CD4-positive, CD25-positive, alpha-beta regulatory T cell (primary cell): ENCODE data around the gene MANEAL. TPM values are rescaled to one million over a fixed set of nuclear protein-coding genes. Genes with fewer than 3 reads are reported as not detected.

Experiments used
- ATAC-seq, 2 donors: fragments of 150-1000 bp; cut with Tn5 transposase; one replicate each; pipeline ENCODE4 v1.10.0; 2021; ENCODE audit warnings: low read depth in 2 of 2, moderate number of reproducible peaks in 2 of 2, moderate library complexity in 1 of 2
- DNase-seq, 3 donors: peaks; one replicate each; pipeline versions ENCODE4 v3.0.0 to v3.0.0-alpha.2; 2012 to 2022; ENCODE audit warnings: mixed read lengths in 1 of 3
- H3K27ac ChIP-seq: one replicate; pipeline ENCODE4 v1.7.0; 2013; ENCODE audit warnings: mild to moderate bottlenecking, low read length; ENCODE audit not compliant: insufficient read depth, poor library complexity, severe bottlenecking
- H3K27me3 ChIP-seq: one replicate; pipeline ENCODE4 v1.7.0; 2013; ENCODE audit warnings: low read length; ENCODE audit not compliant: control insufficient read depth, insufficient read depth
- H3K36me3 ChIP-seq: one replicate; pipeline ENCODE4 v1.7.0; 2013; ENCODE audit warnings: mild to moderate bottlenecking, low read length, moderate library complexity; ENCODE audit not compliant: control insufficient read depth, insufficient read depth
- H3K4me1 ChIP-seq: 2 replicates; pipeline ENCODE4 v1.7.0; 2013; ENCODE audit warnings: mild to moderate bottlenecking, low read length; ENCODE audit not compliant: insufficient read depth, control insufficient read depth, poor library complexity, severe bottlenecking
- H3K4me3 ChIP-seq: one replicate; pipeline ENCODE4 v1.7.0; 2013; ENCODE audit warnings: low read depth, mild to moderate bottlenecking, low read length, moderate library complexity
- H3K9me3 ChIP-seq, 2 experiments: 1 replicate in 1 of 2; 2 replicates in 1 of 2; pipeline ENCODE4 v1.7.0; 2013; ENCODE audit warnings: low read length in 2 of 2, mild to moderate bottlenecking in 1 of 2, moderate library complexity in 1 of 2; ENCODE audit not compliant: control insufficient read depth in 2 of 2
- H3K27ac Mint-ChIP-seq, 3 donors: one replicate each; pipeline ENCODE4 v1.8.0; 2020 to 2022; ENCODE audit warnings: mild to moderate bottlenecking in 3 of 3, mixed read lengths in 3 of 3, moderate library complexity in 2 of 3
- H3K27me3 Mint-ChIP-seq: one replicate; pipeline ENCODE4 v1.8.0; 2022; ENCODE audit warnings: mild to moderate bottlenecking, mixed read lengths
- H3K36me3 Mint-ChIP-seq: one replicate; pipeline ENCODE4 v1.8.0; 2020; ENCODE audit warnings: mixed read lengths
- H3K4me1 Mint-ChIP-seq, 4 donors: one replicate each; pipeline ENCODE4 v1.8.0; 2020 to 2022; ENCODE audit warnings: mixed read lengths in 4 of 4, mild to moderate bottlenecking in 1 of 4
- H3K4me3 Mint-ChIP-seq, 4 donors: one replicate each; pipeline ENCODE4 v1.8.0; 2020 to 2022; ENCODE audit warnings: mild to moderate bottlenecking in 4 of 4, mixed read lengths in 4 of 4, moderate library complexity in 3 of 4
- H3K9me3 Mint-ChIP-seq, 7 donors: one replicate each; pipeline ENCODE4 v1.8.0; 2020 to 2022; ENCODE audit warnings: mixed read lengths in 7 of 7, mild to moderate bottlenecking in 3 of 7, moderate library complexity in 2 of 7
- polyA plus RNA-seq, 4 donors: library from polyadenylated mRNA; unstranded; fragments of 300-500 nt; fragmentation: Illumina TruSeq; gene quantifications; one replicate each; pipeline ENCODE4 v1.2.3, GENCODE V29; 2021
- total RNA-seq: library from RNA; stranded (reverse); gene quantifications from one replicate; pipeline ENCODE4 v1.2.3, GENCODE V29; 2022

Gene MANEAL
- total and polyA plus RNA-seq, 5 donors from 2014 or later, result 0.69 to 2.4 (median 1.4) TPM

DNA sequence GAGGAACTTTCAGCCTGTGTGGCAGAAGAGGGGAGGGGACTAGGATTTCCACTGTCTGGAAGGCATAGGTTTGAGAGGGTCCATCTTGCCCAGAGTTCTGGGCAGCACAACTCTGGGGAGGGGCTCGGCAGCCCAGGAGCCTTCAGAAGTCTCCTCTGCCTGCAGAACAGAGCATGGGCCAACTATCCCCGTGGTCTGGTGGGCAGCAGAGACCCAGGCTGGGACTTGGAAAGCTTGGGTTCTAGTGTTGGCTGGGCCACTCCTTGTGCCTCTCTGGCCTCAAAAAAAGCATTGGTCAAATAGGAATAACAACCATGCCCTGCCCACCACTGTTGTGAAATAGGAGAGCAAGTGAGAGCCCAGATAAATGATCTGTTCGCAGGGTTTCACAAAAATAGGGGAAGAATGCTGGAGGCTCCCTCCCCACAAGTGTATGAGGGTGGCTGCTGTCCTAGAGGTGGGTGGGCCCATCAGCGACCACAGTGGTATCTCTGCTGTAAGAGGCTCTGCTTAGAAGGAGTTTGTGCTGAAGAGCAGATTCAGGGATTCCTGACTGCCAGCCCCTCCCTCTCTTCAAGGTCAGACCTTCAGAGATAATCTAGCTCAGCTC, 37.6 kb upstream of the MANEAL start:
- Histone ChIP-seq H3K4me1 (peaks cover 9% of the 10 kb centered on the region), H3K27ac (no peak overlapping the region), H3K4me3 (no peak overlapping the region), H3K27me3 (peaks cover 9% of the 10 kb centered on the region), H3K36me3 (no peaks in the 10 kb centered on the region), H3K9me3 (no peaks in the 10 kb centered on the region)
- Mint-ChIP-seq H3K4me3 (no peak overlapping the region), H3K27ac (no peak overlapping the region), H3K4me1 (peaks cover 0 to 11% (median 5%) of the 10 kb centered on the region in 4 donors), H3K27me3 (peaks cover 17% of the 10 kb centered on the region), H3K9me3 (peaks cover 0 to 1% (median 0%) of the 10 kb centered on the region in 7 donors), H3K36me3 (no peaks in the 10 kb centered on the region)
- DNase-seq (no peak), ATAC-seq (no peak)

DNA sequence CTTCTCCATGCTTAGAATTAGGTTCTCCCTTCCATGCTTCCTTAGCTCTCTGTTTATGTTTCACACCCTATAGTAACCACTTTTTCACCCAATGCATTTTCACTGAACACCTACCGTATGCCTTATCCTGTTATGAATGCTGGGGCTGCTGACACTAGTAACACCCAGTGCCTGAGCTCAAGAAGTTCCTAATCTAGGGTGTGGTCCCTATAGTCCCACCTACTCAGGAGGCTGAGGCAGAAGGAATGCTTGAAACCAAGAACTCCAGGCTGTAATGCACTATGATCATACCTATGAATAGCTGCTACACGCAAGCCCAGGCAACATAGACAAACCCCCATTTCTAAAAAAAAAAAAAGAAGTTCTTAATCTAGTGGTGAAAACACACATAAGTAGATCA, 34.2 kb upstream of the MANEAL start:
- Histone ChIP-seq H3K27ac (no peak overlapping the region), H3K9me3 (no peaks in the 10 kb centered on the region), H3K4me1 (no peaks in the 10 kb centered on the region), H3K36me3 (no peaks in the 10 kb centered on the region), H3K27me3 (peaks cover 6% of the 10 kb centered on the region), H3K4me3 (no peak overlapping the region)
- no peak for DNase-seq
- H3K27me3 Mint-ChIP-seq, result peaks cover 21% of the 10 kb centered on the region
- peaks cover 0 to 2% (median 0%) of the 10 kb centered on the region in 4 donors for H3K4me1 Mint-ChIP-seq
- peaks cover 0 to 2% (median 0%) of the 10 kb centered on the region in 7 donors for H3K9me3 Mint-ChIP-seq
- H3K36me3 Mint-ChIP-seq, result no peaks in the 10 kb centered on the region
- no peak overlapping the region for H3K27ac Mint-ChIP-seq
- ATAC-seq, result no peak
- no peak overlapping the region for H3K4me3 Mint-ChIP-seq

GRCh38 chr1:37761416-37762095, 32.1 kb upstream of the MANEAL start:
- Histone ChIP-seq H3K4me1 (peaks cover 7% of the 10 kb centered on the region), H3K36me3 (no peaks in the 10 kb centered on the region), H3K4me3 (no peak overlapping the region), H3K27me3 (peaks cover 14% of the 10 kb centered on the region), H3K27ac (no peak overlapping the region), H3K9me3 (no peaks in the 10 kb centered on the region)
- Mint-ChIP-seq H3K4me3 (no peak overlapping the region), H3K27ac (no peak overlapping the region), H3K27me3 (peaks cover 37% of the 10 kb centered on the region), H3K36me3 (no peaks in the 10 kb centered on the region), H3K4me1 (peaks cover 0 to 20% (median 1%) of the 10 kb centered on the region in 4 donors), H3K9me3 (peaks cover 0 to 2% (median 0%) of the 10 kb centered on the region in 7 donors)
- ATAC-seq (no peak), DNase-seq (no peak)

DNA sequence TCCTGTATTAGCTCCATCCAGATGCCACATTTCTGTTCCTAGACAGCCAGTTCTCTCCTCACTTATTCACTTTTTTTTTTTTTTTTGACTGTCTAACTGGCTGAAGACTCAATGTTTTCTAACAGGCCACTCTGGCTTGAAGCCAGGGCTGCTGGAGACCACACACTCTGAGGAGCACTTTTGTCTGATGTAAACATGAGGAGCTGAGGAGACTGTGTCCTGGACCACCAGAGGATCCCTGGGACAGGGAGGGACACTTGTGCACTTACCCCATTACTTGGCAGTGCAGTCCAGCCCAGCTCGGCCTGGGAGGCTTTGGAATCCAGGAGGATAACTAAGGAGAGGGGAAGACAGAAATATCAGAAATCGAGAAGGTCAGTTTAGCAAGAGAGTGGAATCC, 31.1 kb upstream of the MANEAL start:
- no peak overlapping the region for H3K4me3 Mint-ChIP-seq
- no peak for ATAC-seq
- H3K27me3 Mint-ChIP-seq, result peaks cover 47% of the 10 kb centered on the region
- Histone ChIP-seq H3K27me3 (peaks cover 20% of the 10 kb centered on the region), H3K4me3 (no peak overlapping the region), H3K27ac (no peak overlapping the region), H3K36me3 (no peaks in the 10 kb centered on the region), H3K4me1 (peaks cover 7% of the 10 kb centered on the region), H3K9me3 (no peaks in the 10 kb centered on the region)
- no peak for DNase-seq
- H3K27ac Mint-ChIP-seq, result no peak overlapping the region
- H3K4me1 Mint-ChIP-seq, result peaks cover 0 to 20% (median 1%) of the 10 kb centered on the region in 4 donors
- H3K36me3 Mint-ChIP-seq, result no peaks in the 10 kb centered on the region
- peaks cover 0 to 2% (median 0%) of the 10 kb centered on the region in 7 donors for H3K9me3 Mint-ChIP-seq

DNA sequence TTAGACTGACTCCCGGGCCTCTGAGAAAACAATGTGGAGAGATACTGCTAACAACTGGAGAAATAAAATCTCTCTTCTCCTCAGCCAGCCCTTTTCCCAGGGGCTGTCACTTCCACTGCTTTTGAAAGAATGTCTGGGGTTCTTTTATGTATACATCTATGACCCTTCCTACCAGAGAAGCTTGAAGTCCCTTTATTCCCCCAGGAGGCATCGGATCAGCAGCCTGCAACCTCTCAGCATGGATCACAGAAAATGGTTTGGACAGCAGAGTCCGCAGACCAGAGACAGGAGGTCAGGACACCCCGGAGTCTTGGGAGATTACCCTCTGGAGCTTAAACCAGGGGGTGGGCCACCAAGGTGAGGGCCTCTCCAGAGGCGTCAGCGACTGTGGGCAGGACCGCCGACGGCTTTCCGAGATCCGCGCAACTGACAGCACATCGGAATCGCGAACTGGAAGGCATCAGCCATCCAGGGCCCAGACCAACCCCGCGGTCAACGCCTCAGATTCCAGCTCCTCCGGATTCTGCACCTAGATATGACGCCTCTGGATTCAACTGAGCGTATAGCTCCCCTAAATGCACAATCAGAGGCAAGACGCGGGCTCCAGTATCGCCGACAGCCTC, 29.7 kb upstream of the MANEAL start:
- peaks cover 7% of the 10 kb centered on the region for H3K4me1 ChIP-seq
- peaks cover 60% of the 10 kb centered on the region for H3K27me3 Mint-ChIP-seq
- no peaks in the 10 kb centered on the region for H3K36me3 ChIP-seq
- no peaks in the 10 kb centered on the region for H3K9me3 ChIP-seq
- ATAC-seq (no peak), DNase-seq (no peak)
- no peaks in the 10 kb centered on the region for H3K36me3 Mint-ChIP-seq
- H3K27me3 ChIP-seq, result peaks cover 21% of the 10 kb centered on the region
- H3K27ac ChIP-seq, result no peak overlapping the region
- H3K27ac Mint-ChIP-seq, result no peak overlapping the region
- peaks cover 0 to 2% (median 0%) of the 10 kb centered on the region in 7 donors for H3K9me3 Mint-ChIP-seq
- no peak overlapping the region for H3K4me3 ChIP-seq
- H3K4me1 Mint-ChIP-seq, result peaks cover 0 to 20% (median 1%) of the 10 kb centered on the region in 4 donors
- H3K4me3 Mint-ChIP-seq, result no peak overlapping the region

DNA sequence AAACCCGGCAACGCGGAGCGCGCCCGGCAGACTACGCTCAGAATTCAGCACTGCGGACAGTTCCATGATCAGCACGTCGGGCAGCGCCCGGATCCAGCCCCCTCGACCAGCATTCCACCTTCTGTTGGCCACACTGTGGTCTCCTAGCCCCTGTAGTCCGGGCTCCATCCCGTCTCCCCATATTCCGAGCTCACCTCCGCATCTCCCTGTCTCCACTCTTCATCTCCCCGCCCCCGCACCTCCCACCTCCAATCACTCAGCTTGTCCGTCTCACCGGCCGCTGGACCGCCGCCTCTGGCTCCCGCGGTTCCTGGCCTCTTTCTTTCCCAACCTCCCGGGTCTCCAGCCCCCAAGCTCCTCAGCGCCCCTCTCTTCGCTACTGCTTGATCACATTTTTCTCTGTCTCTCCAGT, 29.2 kb upstream of the MANEAL start:
- Histone ChIP-seq H3K9me3 (no peaks in the 10 kb centered on the region), H3K27ac (no peak overlapping the region), H3K4me1 (peaks cover 7% of the 10 kb centered on the region), H3K4me3 (no peak overlapping the region), H3K27me3 (peaks cover 24% of the 10 kb centered on the region), H3K36me3 (no peaks in the 10 kb centered on the region)
- no peak overlapping the region for H3K4me3 Mint-ChIP-seq
- peaks cover 0 to 2% (median 0%) of the 10 kb centered on the region in 7 donors for H3K9me3 Mint-ChIP-seq
- DNase-seq (peak in 2 of 3 donors; percentile 28 to 31), ATAC-seq (no peak)
- no peak overlapping the region for H3K27ac Mint-ChIP-seq
- H3K36me3 Mint-ChIP-seq, result no peaks in the 10 kb centered on the region
- peaks cover 0 to 20% (median 1%) of the 10 kb centered on the region in 4 donors for H3K4me1 Mint-ChIP-seq
- peaks cover 66% of the 10 kb centered on the region for H3K27me3 Mint-ChIP-seq

GRCh38 chr1:37764888-37765441, 28.7 kb upstream of the MANEAL start, which contains the start of gene EPHA10:
Gene EPHA10 (minus strand): TSS chr1:37765120. CDS start chr1:37765066, 54 bp downstream.
- H3K27ac Mint-ChIP-seq, result no peak within 1 kb of the TSS
- Histone ChIP-seq H3K36me3 (no peaks in the 10 kb centered on the region), H3K4me1 (peaks cover 7% of the 10 kb centered on the region), H3K27me3 (peaks cover 26% of the 10 kb centered on the region), H3K27ac (no peak within 1 kb of the TSS), H3K4me3 (no peak within 1 kb of the TSS), H3K9me3 (no peaks in the 10 kb centered on the region)
- H3K36me3 Mint-ChIP-seq, result no peaks in the 10 kb centered on the region
- ATAC-seq, result no peak
- peaks cover 70% of the 10 kb centered on the region for H3K27me3 Mint-ChIP-seq
- H3K4me1 Mint-ChIP-seq, result peaks cover 0 to 20% (median 1%) of the 10 kb centered on the region in 4 donors
- H3K4me3 Mint-ChIP-seq, result peak within 1 kb of the TSS in 1 of 4 donors; percentile 75
- no peak for DNase-seq
- H3K9me3 Mint-ChIP-seq, result peaks cover 0 to 3% (median 0%) of the 10 kb centered on the region in 7 donors
